ENCODE results near the gene HELB. TPM values are rescaled to one million over a fixed set of nuclear protein-coding genes. Genes with fewer than 3 reads are reported as not detected.

The HELB gene
- total RNA-seq, 3 donors from 2014 or later (not counting 1 experiment from before 2014, with no cell fraction given) = 29.2 to 45.6 (median 36.6) TPM

DNA sequence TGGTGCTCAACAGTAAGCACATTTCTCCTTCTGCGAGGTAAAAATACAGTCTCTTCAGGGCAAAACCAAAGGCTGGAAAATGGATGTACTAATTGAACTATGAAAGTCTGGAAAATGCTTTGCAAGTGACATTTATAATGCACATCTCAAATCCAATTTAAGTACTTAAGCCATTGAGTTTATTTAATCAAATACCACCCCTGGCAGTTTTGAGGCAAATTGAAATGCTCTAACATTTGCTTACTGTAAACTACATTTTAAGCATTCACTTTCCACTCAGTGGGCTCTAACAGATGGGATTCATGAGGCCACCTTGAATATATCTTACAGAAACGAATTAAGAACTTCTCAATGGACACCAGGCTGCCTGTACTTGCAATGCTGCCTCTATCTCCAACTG is 69.7 kb downstream of the HELB start:
- Histone ChIP-seq H3K27me3 (ENCODE audit: control insufficient read depth, insufficient read depth, low read length) (no peaks in the 10 kb centered on the region), H3K36me3 (ENCODE audit: control insufficient read depth, insufficient read depth, low read length) (peaks cover 2% of the 10 kb centered on the region), H3K4me3 (ENCODE audit: low read length) (no peak overlapping the region), H3K27ac (ENCODE audit: low read length) (no peak overlapping the region), H3K4me1 (ENCODE audit: control insufficient read depth, insufficient read depth, low read length) (no peaks in the 10 kb centered on the region), H3K9me3 (ENCODE audit: control insufficient read depth, insufficient read depth, low read length) (no peaks in the 10 kb centered on the region)
- H3K4me1 Mint-ChIP-seq = no peaks in the 10 kb centered on the region
- no peak for DNase-seq
- no peak for TF ChIP-seq CTCF (IDR thresholded peaks at IDR 0.05)
- intact Hi-C loops (cut with micrococcal nuclease) = no loop called here
- H3K9me3 Mint-ChIP-seq = no peaks in the 10 kb centered on the region
- H3K27ac Mint-ChIP-seq = no peak overlapping the region
- H3K27me3 Mint-ChIP-seq (ENCODE audit: low read depth in 2 of 2) = no peaks in the 10 kb centered on the region
- no peak overlapping the region for H3K4me3 Mint-ChIP-seq
- no peak for ATAC-seq
- WGBS (ENCODE audit: insufficient coverage) = 91% methylated on average over 2 of the region's 2 CpGs
- peaks cover 7% of the 10 kb centered on the region for H3K36me3 Mint-ChIP-seq

- TF ChIP-seq CTCF (IDR thresholded peaks at IDR 0.05) = no peak
- intact Hi-C loops (cut with micrococcal nuclease) = no loop called here
- H3K4me1 Mint-ChIP-seq = no peaks in the 10 kb centered on the region
- WGBS (ENCODE audit: insufficient coverage) = 100% methylated on average over 1 of the region's 1 CpG
- Histone ChIP-seq H3K9me3 (ENCODE audit: control insufficient read depth, insufficient read depth, low read length) (no peaks in the 10 kb centered on the region), H3K27ac (ENCODE audit: low read length) (no peak overlapping the region), H3K4me1 (ENCODE audit: control insufficient read depth, insufficient read depth, low read length) (no peaks in the 10 kb centered on the region), H3K4me3 (ENCODE audit: low read length) (no peak overlapping the region), H3K27me3 (ENCODE audit: control insufficient read depth, insufficient read depth, low read length) (no peaks in the 10 kb centered on the region), H3K36me3 (ENCODE audit: control insufficient read depth, insufficient read depth, low read length) (no peaks in the 10 kb centered on the region)
- H3K4me3 Mint-ChIP-seq = no peak overlapping the region
- H3K36me3 Mint-ChIP-seq = peaks cover 7% of the 10 kb centered on the region
- H3K27ac Mint-ChIP-seq = no peak overlapping the region
- no peaks in the 10 kb centered on the region for H3K9me3 Mint-ChIP-seq
- DNase-seq (no peak), ATAC-seq (no peak)
- no peaks in the 10 kb centered on the region for H3K27me3 Mint-ChIP-seq (ENCODE audit: low read depth in 2 of 2)
Observed at GRCh38 chr12:66375560-66375959, 73.3 kb downstream of the HELB start.

DNA sequence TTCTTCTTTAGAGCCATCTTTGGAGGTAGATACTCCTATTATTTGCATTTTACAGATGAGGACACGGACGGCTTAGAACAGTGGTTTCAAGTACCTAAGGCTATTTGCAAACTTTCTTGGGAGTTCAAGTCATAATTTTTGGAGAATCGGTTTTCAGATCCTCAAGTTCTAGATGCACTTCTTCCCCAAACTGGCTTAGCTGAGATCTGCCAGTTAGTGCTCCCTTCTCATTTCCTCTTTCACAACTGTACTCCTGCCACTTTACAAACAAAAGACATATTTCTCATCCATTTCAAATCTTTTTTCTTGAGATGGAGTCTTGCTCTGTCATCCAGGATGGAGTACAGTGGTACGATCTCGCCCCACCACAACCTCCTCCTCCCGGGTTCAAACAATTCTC is 77.3 kb downstream of the HELB start:
- DNase-seq (no peak), ATAC-seq (no peak)
- intact Hi-C loops (cut with micrococcal nuclease) = no loop called here
- no peak overlapping the region for H3K27ac ChIP-seq (ENCODE audit: low read length)
- no peak overlapping the region for H3K4me3 Mint-ChIP-seq
- H3K4me3 ChIP-seq (ENCODE audit: low read length) = no peak overlapping the region
- H3K4me1 ChIP-seq (ENCODE audit: control insufficient read depth, insufficient read depth, low read length) = no peaks in the 10 kb centered on the region
- H3K9me3 ChIP-seq (ENCODE audit: control insufficient read depth, insufficient read depth, low read length) = no peaks in the 10 kb centered on the region
- no peaks in the 10 kb centered on the region for H3K4me1 Mint-ChIP-seq
- TF ChIP-seq CTCF (IDR thresholded peaks at IDR 0.05) = no peak
- no peaks in the 10 kb centered on the region for H3K36me3 ChIP-seq (ENCODE audit: control insufficient read depth, insufficient read depth, low read length)
- H3K27me3 ChIP-seq (ENCODE audit: control insufficient read depth, insufficient read depth, low read length) = no peaks in the 10 kb centered on the region
- H3K27me3 Mint-ChIP-seq (ENCODE audit: low read depth in 2 of 2) = peaks cover 0 to 3% of the 10 kb centered on the region in 2 donors
- H3K9me3 Mint-ChIP-seq = no peaks in the 10 kb centered on the region
- H3K27ac Mint-ChIP-seq = no peak overlapping the region
- 93% methylated on average over 5 of the region's 6 CpGs for WGBS (ENCODE audit: insufficient coverage)
- peaks cover 7% of the 10 kb centered on the region for H3K36me3 Mint-ChIP-seq

- DNase-seq = no peak
- no peak overlapping the region for H3K27ac ChIP-seq (ENCODE audit: low read length)
- Mint-ChIP-seq H3K27me3 (ENCODE audit: low read depth in 2 of 2) (peaks cover 0 to 3% of the 10 kb centered on the region in 2 donors), H3K4me3 (no peak overlapping the region), H3K9me3 (no peaks in the 10 kb centered on the region), H3K27ac (no peak overlapping the region), H3K4me1 (no peaks in the 10 kb centered on the region), H3K36me3 (peaks cover 7% of the 10 kb centered on the region)
- intact Hi-C loops (cut with micrococcal nuclease) = no loop called here
- H3K4me1 ChIP-seq (ENCODE audit: control insufficient read depth, insufficient read depth, low read length) = no peaks in the 10 kb centered on the region
- no peaks in the 10 kb centered on the region for H3K27me3 ChIP-seq (ENCODE audit: control insufficient read depth, insufficient read depth, low read length)
- no peak for TF ChIP-seq CTCF (IDR thresholded peaks at IDR 0.05)
- H3K4me3 ChIP-seq (ENCODE audit: low read length) = no peak overlapping the region
- no peak for ATAC-seq
- no peaks in the 10 kb centered on the region for H3K36me3 ChIP-seq (ENCODE audit: control insufficient read depth, insufficient read depth, low read length)
- 85% methylated on average over 3 of the region's 5 CpGs for WGBS (ENCODE audit: insufficient coverage)
- H3K9me3 ChIP-seq (ENCODE audit: control insufficient read depth, insufficient read depth, low read length) = no peaks in the 10 kb centered on the region
Observed at GRCh38 chr12:66380769-66381535, 78.7 kb downstream of the HELB start.
